Keratinocyte (primary cell): ENCODE data around the gene GDPD1. TPM values are rescaled to one million over a fixed set of nuclear protein-coding genes. Genes with fewer than 3 reads are reported as not detected.

Source experiments
- DNase-seq: peaks from one replicate; pipeline ENCODE4 v3.0.0-alpha.2; 2011; ENCODE audit warnings: low read depth, missing footprints, low spot score
- FAIRE-seq: peaks from 2 replicates; lab custom pipeline; 2011; peaks lifted over from hg19 to GRCh38; lab: Jason Lieb, UNC
- H2AFZ ChIP-seq: 2 replicates; pipeline ENCODE4 v1.6.0; 2012; ENCODE audit warnings: low read length, control low read depth, inconsistent platforms; ENCODE audit not compliant: control insufficient read depth
- H3K27ac ChIP-seq: 2 replicates; pipeline ENCODE4 v1.5.1; 2011; ENCODE audit warnings: low read length; ENCODE audit not compliant: control insufficient read depth, insufficient read depth
- H3K27me3 ChIP-seq: 3 replicates; pipeline ENCODE4 v1.6.0; 2011; ENCODE audit warnings: low read length; ENCODE audit not compliant: control insufficient read depth, insufficient read depth; ENCODE audit errors: extremely low read depth
- H3K36me3 ChIP-seq, 2 experiments: 2 replicates in 1 of 2; 3 replicates in 1 of 2; pipeline ENCODE4 v1.5.1; 2011; ENCODE audit warnings: low read length in 2 of 2, mild to moderate bottlenecking in 1 of 2; ENCODE audit not compliant: control insufficient read depth in 2 of 2, insufficient read depth in 2 of 2; ENCODE audit errors: extremely low read depth in 1 of 2
- H3K4me1 ChIP-seq: 3 replicates; pipeline ENCODE4 v1.5.1; 2011; ENCODE audit warnings: low read length; ENCODE audit not compliant: control insufficient read depth, insufficient read depth; ENCODE audit errors: extremely low read depth
- H3K4me2 ChIP-seq: 3 replicates; pipeline ENCODE4 v1.6.0; 2011; ENCODE audit warnings: low read depth, low read length; ENCODE audit not compliant: control insufficient read depth, insufficient read depth; ENCODE audit errors: extremely low read depth
- H3K4me3 ChIP-seq, 3 experiments: fragments of 200-600 bp in 1 of 3; sonication (generic) in 1 of 3; 2 replicates in 2 of 3; 3 replicates in 1 of 3; pipeline ENCODE4 v1.5.1; 2011 to 2016; ENCODE audit warnings: low read length in 3 of 3, mild to moderate bottlenecking in 3 of 3, control low read depth in 2 of 3, inconsistent platforms in 1 of 3, low read depth in 1 of 3, mixed read lengths in 1 of 3, mixed run types in 1 of 3, moderate library complexity in 1 of 3; ENCODE audit not compliant: control insufficient read depth in 2 of 3, insufficient read depth in 2 of 3; ENCODE audit errors: extremely low read depth in 1 of 3
- H3K79me2 ChIP-seq: 2 replicates; pipeline ENCODE4 v1.6.0; 2012; ENCODE audit warnings: low read length; ENCODE audit not compliant: control insufficient read depth, insufficient read depth
- H3K9ac ChIP-seq: 3 replicates; pipeline ENCODE4 v1.6.0; 2011; ENCODE audit warnings: low read length; ENCODE audit not compliant: control insufficient read depth, insufficient read depth; ENCODE audit errors: extremely low read depth
- H3K9me1 ChIP-seq: 3 replicates; pipeline ENCODE4 v1.6.0; 2011; ENCODE audit warnings: low read length; ENCODE audit not compliant: control insufficient read depth, insufficient read depth; ENCODE audit errors: extremely low read depth
- H3K9me3 ChIP-seq: 2 replicates; pipeline ENCODE4 v1.5.1; 2012; ENCODE audit warnings: low read depth, low read length; ENCODE audit not compliant: control insufficient read depth
- H4K20me1 ChIP-seq: 3 replicates; pipeline ENCODE4 v1.6.0; 2011; ENCODE audit warnings: low read length; ENCODE audit not compliant: control insufficient read depth, insufficient read depth; ENCODE audit errors: extremely low read depth
- EZH2 ChIP-seq: IDR thresholded peaks from one replicate; pipeline ENCODE4 v1.6.1; 2012; ENCODE audit warnings: inconsistent platforms, mild to moderate bottlenecking, low read length, moderate library complexity
- dilution Hi-C: fragments of 300-500 bp; cut with MboI; formaldehyde crosslinking; loops from one replicate; pipeline ENCODE4 v1.7.0; 2020; ENCODE audit warnings: low sequenced_read_pairs; ENCODE audit not compliant: extremely low pct_ligation_motif_present
- polyA plus RNA-seq, 5 experiments: library from polyadenylated mRNA; depleted of rRNA in 3 of 5; stranded (reverse) in 3 of 5; stranded (forward) in 1 of 5; unstranded in 1 of 5; fragments of >200 nt; gene quantifications; 1 replicate in 1 of 5; 2 replicates in 3 of 5; 3 replicates in 1 of 5; pipeline versions ENCODE4 v1.2.1 to v1.2.3, GENCODE V29; 2011 to 2012; ENCODE audit warnings: missing spikeins in 2 of 5, low read depth in 1 of 5, low replicate concordance in 1 of 5
- TF ChIP-seq, protein P1 (sequence below), 3 experiments: IDR thresholded peaks in 1 of 3; conservative IDR thresholded peaks in 1 of 3; optimal IDR thresholded peaks in 1 of 3; 2 replicates in 2 of 3; 3 replicates in 1 of 3; pipeline versions ENCODE3 to v1.5.1; 2011; ENCODE audit warnings: low read length in 3 of 3, mild to moderate bottlenecking in 3 of 3, moderate library complexity in 2 of 3, control low read depth in 1 of 3, inconsistent platforms in 1 of 3; ENCODE audit not compliant: insufficient read depth in 2 of 3; ENCODE audit errors: extremely low read depth in 1 of 3

The GDPD1 gene
- polyA plus RNA-seq, 1 donor (not counting 4 experiments of a cell fraction or from before 2014, with no cell fraction given): 3.3 TPM

DNA sequence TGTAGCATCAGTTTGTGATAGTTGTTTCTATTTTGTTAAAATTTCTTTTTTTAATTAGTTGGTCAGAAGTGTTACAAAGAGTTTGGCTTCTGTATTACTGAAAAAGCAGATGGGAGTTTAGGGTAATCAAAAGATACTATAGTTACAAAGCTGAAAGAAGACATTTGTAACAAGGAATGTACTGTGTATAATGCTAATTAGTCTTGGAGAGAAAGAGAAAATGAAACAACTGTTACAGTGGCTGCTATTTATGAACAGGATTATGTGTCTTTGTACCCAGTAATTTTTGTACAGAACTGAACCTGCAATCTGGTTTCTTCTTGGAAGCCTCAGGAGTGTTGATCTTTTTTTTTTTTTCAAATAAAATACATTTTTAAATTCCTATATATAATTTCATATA is 14.3 kb downstream of the GDPD1 start:
- DNase-seq (no peak), FAIRE-seq (no peak)
- TF ChIP-seq, protein P1, sequence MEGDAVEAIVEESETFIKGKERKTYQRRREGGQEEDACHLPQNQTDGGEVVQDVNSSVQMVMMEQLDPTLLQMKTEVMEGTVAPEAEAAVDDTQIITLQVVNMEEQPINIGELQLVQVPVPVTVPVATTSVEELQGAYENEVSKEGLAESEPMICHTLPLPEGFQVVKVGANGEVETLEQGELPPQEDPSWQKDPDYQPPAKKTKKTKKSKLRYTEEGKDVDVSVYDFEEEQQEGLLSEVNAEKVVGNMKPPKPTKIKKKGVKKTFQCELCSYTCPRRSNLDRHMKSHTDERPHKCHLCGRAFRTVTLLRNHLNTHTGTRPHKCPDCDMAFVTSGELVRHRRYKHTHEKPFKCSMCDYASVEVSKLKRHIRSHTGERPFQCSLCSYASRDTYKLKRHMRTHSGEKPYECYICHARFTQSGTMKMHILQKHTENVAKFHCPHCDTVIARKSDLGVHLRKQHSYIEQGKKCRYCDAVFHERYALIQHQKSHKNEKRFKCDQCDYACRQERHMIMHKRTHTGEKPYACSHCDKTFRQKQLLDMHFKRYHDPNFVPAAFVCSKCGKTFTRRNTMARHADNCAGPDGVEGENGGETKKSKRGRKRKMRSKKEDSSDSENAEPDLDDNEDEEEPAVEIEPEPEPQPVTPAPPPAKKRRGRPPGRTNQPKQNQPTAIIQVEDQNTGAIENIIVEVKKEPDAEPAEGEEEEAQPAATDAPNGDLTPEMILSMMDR (optimal IDR thresholded peaks at IDR 0.05 in 1 of 3, IDR thresholded peaks at IDR 0.05 in 1 of 3, conservative IDR thresholded peaks at IDR 0.05 in 1 of 3; ENCODE audit: extremely low read depth in 1 of 3, insufficient read depth in 2 of 3, low read length in 3 of 3): no peak
- TF ChIP-seq EZH2: no peak
- H3K4me3 ChIP-seq: no peak overlapping the region
- H4K20me1 ChIP-seq: no peaks in the 10 kb centered on the region
- no peak overlapping the region for H3K9ac ChIP-seq
- no peak overlapping the region for H2AFZ ChIP-seq
- no peaks in the 10 kb centered on the region for H3K27me3 ChIP-seq
- H3K36me3 ChIP-seq: no peaks in the 10 kb centered on the region
- no peaks in the 10 kb centered on the region for H3K9me3 ChIP-seq
- H3K79me2 ChIP-seq: no peaks in the 10 kb centered on the region
- no peaks in the 10 kb centered on the region for H3K4me1 ChIP-seq
- dilution Hi-C loops: no loop called here
- H3K4me2 ChIP-seq: no peak overlapping the region
- no peaks in the 10 kb centered on the region for H3K9me1 ChIP-seq
- no peak overlapping the region for H3K27ac ChIP-seq

DNA sequence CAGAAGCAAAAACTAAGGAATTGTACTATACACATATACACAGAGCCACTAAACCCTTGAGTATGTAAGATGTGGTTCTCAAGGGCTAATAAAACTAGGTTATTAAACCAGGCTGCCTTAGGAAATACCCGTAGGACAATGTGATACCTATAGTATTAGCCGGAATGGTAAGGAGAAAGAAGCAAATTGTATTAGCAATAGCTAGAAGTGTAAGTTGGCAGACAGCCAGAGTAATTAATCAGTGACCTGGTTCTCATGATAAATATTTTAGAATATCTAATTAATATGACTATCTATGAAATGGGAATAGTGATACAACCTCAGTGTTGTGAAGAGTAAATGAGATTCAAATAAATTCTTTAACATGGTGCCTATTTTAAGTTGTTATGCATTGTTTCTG is 18.6 kb downstream of the GDPD1 start:
- TF ChIP-seq, protein P1 (optimal IDR thresholded peaks at IDR 0.05 in 1 of 3, IDR thresholded peaks at IDR 0.05 in 1 of 3, conservative IDR thresholded peaks at IDR 0.05 in 1 of 3; ENCODE audit: extremely low read depth in 1 of 3, insufficient read depth in 2 of 3, low read length in 3 of 3): no peak
- TF ChIP-seq EZH2: no peak
- no peaks in the 10 kb centered on the region for H4K20me1 ChIP-seq
- H3K79me2 ChIP-seq: no peaks in the 10 kb centered on the region
- dilution Hi-C loops: no loop called here
- no peak overlapping the region for H3K9ac ChIP-seq
- H3K4me2 ChIP-seq: no peak overlapping the region
- no peak overlapping the region for H3K27ac ChIP-seq
- H3K36me3 ChIP-seq: no peaks in the 10 kb centered on the region
- no peaks in the 10 kb centered on the region for H3K4me1 ChIP-seq
- H3K4me3 ChIP-seq: no peak overlapping the region
- H3K9me3 ChIP-seq: no peaks in the 10 kb centered on the region
- H3K9me1 ChIP-seq: no peaks in the 10 kb centered on the region
- H2AFZ ChIP-seq: no peak overlapping the region
- FAIRE-seq: no peak
- H3K27me3 ChIP-seq: no peaks in the 10 kb centered on the region
- no peak for DNase-seq
